CD14-positive monocyte (primary cell): ENCODE data around the gene NABP1. TPM values are rescaled to one million over a fixed set of nuclear protein-coding genes. Genes with fewer than 3 reads are reported as not detected.

Experiments used
- DNase-seq, 3 donors: peaks; one replicate each; pipeline ENCODE4 v3.0.0-alpha.2; 2011 to 2022
- H2AFZ ChIP-seq: 2 replicates; pipeline ENCODE4 v1.6.0; 2012; ENCODE audit warnings: mild to moderate bottlenecking, low read depth, low read length, inconsistent platforms; ENCODE audit not compliant: insufficient read depth, poor library complexity, severe bottlenecking
- H3K27ac ChIP-seq, 2 donors: 1 replicate in 1 of 2; 2 replicates in 1 of 2; pipeline ENCODE4 v1.5.1; 2012 to 2013; ENCODE audit warnings: low read length in 2 of 2, control low read depth in 1 of 2, inconsistent platforms in 1 of 2, low read depth in 1 of 2, mild to moderate bottlenecking in 1 of 2
- H3K27me3 ChIP-seq, 2 donors: one replicate each; pipeline versions ENCODE4 v1.6.0 to v1.6.1; 2011 to 2013; ENCODE audit warnings: low read length in 2 of 2; ENCODE audit not compliant: control insufficient read depth in 2 of 2, insufficient read depth in 2 of 2
- H3K36me3 ChIP-seq, 2 donors: replicated peaks in 1 of 2; 1 replicate in 1 of 2; 2 replicates in 1 of 2; pipeline versions ENCODE4 v1.5.1 to v1.6.1; 2012 to 2013; ENCODE audit warnings: low read length in 2 of 2, control low read depth in 1 of 2, inconsistent platforms in 1 of 2, mild to moderate bottlenecking in 1 of 2; ENCODE audit not compliant: insufficient read depth in 2 of 2, control insufficient read depth in 1 of 2
- H3K4me1 ChIP-seq, 2 donors: 1 replicate in 1 of 2; 2 replicates in 1 of 2; pipeline versions ENCODE4 v1.5.1 to v1.6.1; 2012 to 2013; ENCODE audit warnings: low read length in 2 of 2, control low read depth in 1 of 2, inconsistent platforms in 1 of 2, mild to moderate bottlenecking in 1 of 2, moderate library complexity in 1 of 2; ENCODE audit not compliant: insufficient read depth in 2 of 2, control insufficient read depth in 1 of 2
- H3K4me2 ChIP-seq: replicated peaks from 2 replicates; pipeline ENCODE3; 2012; ENCODE audit warnings: low read length, moderate library complexity, mild to moderate bottlenecking; ENCODE audit not compliant: poor library complexity, severe bottlenecking; ENCODE audit errors: extremely low read depth
- H3K4me3 ChIP-seq, 3 experiments: fragments of 200-600 bp in 1 of 3; sonication (generic) in 1 of 3; replicated peaks in 1 of 3; 1 replicate in 2 of 3; 2 replicates in 1 of 3; pipeline ENCODE4 v1.5.1; 2011 to 2013; ENCODE audit warnings: low read length in 3 of 3, mild to moderate bottlenecking in 3 of 3, control low read depth in 2 of 3, low read depth in 2 of 3, inconsistent platforms in 1 of 3, moderate library complexity in 1 of 3
- H3K79me2 ChIP-seq: 2 replicates; pipeline ENCODE4 v1.6.0; 2012; ENCODE audit warnings: mild to moderate bottlenecking, control low read depth, inconsistent platforms, low read length, moderate library complexity; ENCODE audit not compliant: insufficient read depth
- H3K9ac ChIP-seq: 2 replicates; pipeline ENCODE4 v1.6.0; 2017; ENCODE audit warnings: low read length, mild to moderate bottlenecking; ENCODE audit not compliant: insufficient read depth, poor library complexity, severe bottlenecking
- H3K9me3 ChIP-seq, 2 donors: replicated peaks in 1 of 2; 1 replicate in 1 of 2; 2 replicates in 1 of 2; pipeline versions ENCODE4 v1.5.1 to v1.6.1; 2012 to 2013; ENCODE audit warnings: low read length in 2 of 2, control low read depth in 1 of 2; ENCODE audit not compliant: control insufficient read depth in 1 of 2, insufficient read depth in 1 of 2
- H4K20me1 ChIP-seq: 2 replicates; pipeline ENCODE4 v1.6.0; 2012; ENCODE audit warnings: mild to moderate bottlenecking, low read length, control low read depth, moderate library complexity; ENCODE audit not compliant: insufficient read depth
- H3K27ac Mint-ChIP-seq, 7 donors: one replicate each; pipeline ENCODE4 v1.8.0; 2020; ENCODE audit warnings: mild to moderate bottlenecking in 7 of 7, mixed read lengths in 7 of 7, moderate library complexity in 6 of 7, inconsistent platforms in 2 of 7
- H3K27me3 Mint-ChIP-seq, 3 donors: one replicate each; pipeline ENCODE4 v1.8.0; 2021 to 2022; ENCODE audit warnings: low read depth in 3 of 3, mild to moderate bottlenecking in 3 of 3, mixed read lengths in 3 of 3, moderate library complexity in 3 of 3, inconsistent platforms in 1 of 3
- H3K36me3 Mint-ChIP-seq, 2 donors: one replicate each; pipeline ENCODE4 v1.8.0; 2020; ENCODE audit warnings: mixed read lengths in 2 of 2, inconsistent platforms in 1 of 2, mild to moderate bottlenecking in 1 of 2
- H3K4me1 Mint-ChIP-seq: one replicate; pipeline ENCODE4 v1.8.0; 2020; ENCODE audit warnings: mild to moderate bottlenecking, mixed read lengths
- H3K4me3 Mint-ChIP-seq, 2 donors: one replicate each; pipeline ENCODE4 v1.8.0; 2020; ENCODE audit warnings: mild to moderate bottlenecking in 2 of 2, mixed read lengths in 2 of 2, moderate library complexity in 1 of 2
- H3K9me3 Mint-ChIP-seq, 7 donors: one replicate each; pipeline ENCODE4 v1.8.0; 2020 to 2022; ENCODE audit warnings: mixed read lengths in 7 of 7, mild to moderate bottlenecking in 6 of 7, moderate library complexity in 6 of 7, inconsistent platforms in 2 of 7
- WGBS: methylation state at CpG from one replicate; pipeline ENCODE4 v1.1.5; 2013; ENCODE audit warnings: missing lambda C conversion rate; ENCODE audit not compliant: insufficient coverage; 5-methylcytosine and 5-hydroxymethylcytosine counted together
- intact Hi-C, 2 donors: fragments of 100-400 bp; cut with micrococcal nuclease; formaldehyde crosslinking; loops; one replicate each; pipeline versions ENCODE4 v1.15.0 to v1.15.1; 2023
- polyA plus RNA-seq, 3 donors: library from polyadenylated mRNA; depleted of rRNA in 1 of 3; unstranded in 2 of 3; stranded (reverse) in 1 of 3; fragments of 300-500 nt in 2 of 3; fragments of >200 nt in 1 of 3; fragmentation: Illumina TruSeq in 2 of 3; gene quantifications; 1 replicate in 2 of 3; 2 replicates in 1 of 3; pipeline ENCODE4 v1.2.3, GENCODE V29; 2012 to 2021
- TF ChIP-seq, protein P1 (sequence below): fragments of 200-600 bp; IDR thresholded peaks from one replicate; pipeline ENCODE4 v1.8.0; 2022; ENCODE audit warnings: antibody characterized with exemption, mild to moderate bottlenecking

The NABP1 gene
- polyA plus RNA-seq, 3 donors: 8.0 to 20.7 (median 13.3) TPM

DNA sequence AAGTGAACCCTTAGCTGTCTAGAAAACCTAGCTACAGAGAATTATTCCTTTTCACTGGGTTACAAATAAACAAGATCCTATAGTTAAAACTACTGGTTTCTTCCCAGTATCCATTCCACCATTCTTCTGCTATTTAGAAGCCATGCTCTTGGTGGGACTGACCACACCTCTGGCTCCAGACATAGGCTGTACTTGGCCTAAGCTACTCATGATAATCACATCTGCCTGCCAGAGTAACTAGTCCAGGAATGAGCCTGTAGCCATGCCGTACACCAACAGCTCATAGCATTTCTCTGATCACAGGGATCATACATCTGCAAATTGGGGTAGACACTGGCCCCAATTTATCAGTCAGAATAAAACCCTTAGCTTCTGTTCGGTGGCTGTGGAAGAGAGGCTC lies 33.7 kb downstream of the NABP1 start:
- TF ChIP-seq, protein P1, sequence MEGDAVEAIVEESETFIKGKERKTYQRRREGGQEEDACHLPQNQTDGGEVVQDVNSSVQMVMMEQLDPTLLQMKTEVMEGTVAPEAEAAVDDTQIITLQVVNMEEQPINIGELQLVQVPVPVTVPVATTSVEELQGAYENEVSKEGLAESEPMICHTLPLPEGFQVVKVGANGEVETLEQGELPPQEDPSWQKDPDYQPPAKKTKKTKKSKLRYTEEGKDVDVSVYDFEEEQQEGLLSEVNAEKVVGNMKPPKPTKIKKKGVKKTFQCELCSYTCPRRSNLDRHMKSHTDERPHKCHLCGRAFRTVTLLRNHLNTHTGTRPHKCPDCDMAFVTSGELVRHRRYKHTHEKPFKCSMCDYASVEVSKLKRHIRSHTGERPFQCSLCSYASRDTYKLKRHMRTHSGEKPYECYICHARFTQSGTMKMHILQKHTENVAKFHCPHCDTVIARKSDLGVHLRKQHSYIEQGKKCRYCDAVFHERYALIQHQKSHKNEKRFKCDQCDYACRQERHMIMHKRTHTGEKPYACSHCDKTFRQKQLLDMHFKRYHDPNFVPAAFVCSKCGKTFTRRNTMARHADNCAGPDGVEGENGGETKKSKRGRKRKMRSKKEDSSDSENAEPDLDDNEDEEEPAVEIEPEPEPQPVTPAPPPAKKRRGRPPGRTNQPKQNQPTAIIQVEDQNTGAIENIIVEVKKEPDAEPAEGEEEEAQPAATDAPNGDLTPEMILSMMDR: no peak
- Mint-ChIP-seq H3K27me3 (no peaks in the 10 kb centered on the region), H3K9me3 (peaks cover 0 to 3% (median 0%) of the 10 kb centered on the region in 7 donors), H3K27ac (no peak overlapping the region), H3K36me3 (peaks cover 0 to 1% of the 10 kb centered on the region in 2 donors), H3K4me3 (no peak overlapping the region), H3K4me1 (no peaks in the 10 kb centered on the region)
- no peaks in the 10 kb centered on the region for H3K4me1 ChIP-seq
- no peak overlapping the region for H2AFZ ChIP-seq
- H4K20me1 ChIP-seq: no peaks in the 10 kb centered on the region
- no peaks in the 10 kb centered on the region for H3K79me2 ChIP-seq
- H3K4me2 ChIP-seq: no peak overlapping the region
- no peaks in the 10 kb centered on the region for H3K27me3 ChIP-seq
- no peak overlapping the region for H3K4me3 ChIP-seq
- H3K9me3 ChIP-seq: no peaks in the 10 kb centered on the region
- WGBS: 100% methylated on average over 1 of the region's 2 CpGs
- no peaks in the 10 kb centered on the region for H3K36me3 ChIP-seq
- no peak for DNase-seq
- intact Hi-C loops: no loop called here
- H3K9ac ChIP-seq: no peak overlapping the region
- H3K27ac ChIP-seq: no peak overlapping the region

DNA sequence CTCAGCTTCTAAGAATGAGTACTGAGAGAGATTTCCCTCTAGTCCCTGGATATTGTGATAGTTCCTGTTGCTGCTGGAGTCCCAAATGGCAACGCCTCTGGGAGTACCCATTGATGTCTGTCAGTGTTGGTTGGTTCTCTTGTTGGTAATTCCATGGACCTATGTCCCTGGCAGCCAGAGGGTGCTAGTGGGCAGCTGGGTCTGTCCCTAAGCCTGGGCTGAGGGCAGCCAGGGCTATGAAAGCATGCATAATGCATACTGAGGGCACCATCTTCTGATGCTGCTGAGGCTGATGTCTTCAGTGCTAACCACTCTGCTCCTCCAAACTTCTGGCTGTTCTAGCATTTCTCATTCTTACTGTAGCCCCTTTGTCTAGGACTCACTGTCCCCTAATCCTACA lies 35.9 kb downstream of the NABP1 start:
- intact Hi-C loops: no loop called here
- Histone ChIP-seq H3K27ac (no peak overlapping the region), H3K79me2 (no peaks in the 10 kb centered on the region), H4K20me1 (no peaks in the 10 kb centered on the region), H2AFZ (no peak overlapping the region), H3K36me3 (no peaks in the 10 kb centered on the region), H3K27me3 (no peaks in the 10 kb centered on the region), H3K4me3 (no peak overlapping the region), H3K9me3 (no peaks in the 10 kb centered on the region), H3K4me1 (no peaks in the 10 kb centered on the region), H3K9ac (no peak overlapping the region), H3K4me2 (no peak overlapping the region)
- Mint-ChIP-seq H3K4me3 (no peak overlapping the region), H3K27ac (no peak overlapping the region), H3K27me3 (no peaks in the 10 kb centered on the region), H3K36me3 (no peaks in the 10 kb centered on the region), H3K4me1 (no peaks in the 10 kb centered on the region), H3K9me3 (peaks cover 0 to 3% (median 0%) of the 10 kb centered on the region in 7 donors)
- 42% methylated on average over 1 of the region's 1 CpG for WGBS
- TF ChIP-seq, protein P1: no peak
- no peak for DNase-seq
